Brain microvascular endothelial cell (primary cell): ENCODE measurements around the gene PCDHGA8.

Experiments
- DNase-seq: peaks from one replicate; pipeline ENCODE4 v3.0.0-alpha.2; 2020
- H3K27ac ChIP-seq: fragments of 250-450 bp; sonication (Bioruptor Pico); 2 replicates; pipeline ENCODE4 v1.5.1; 2020; ENCODE audit warnings: mild to moderate bottlenecking, moderate library complexity
- H3K27me3 ChIP-seq: fragments of 250-450 bp; sonication (Bioruptor Pico); replicated peaks from 2 replicates; pipeline ENCODE4 v1.5.1; 2020; ENCODE audit warnings: mild to moderate bottlenecking
- H3K36me3 ChIP-seq: fragments of 250-450 bp; sonication (Bioruptor Pico); replicated peaks from 2 replicates; pipeline ENCODE4 v1.5.1; 2020; ENCODE audit warnings: mild to moderate bottlenecking
- H3K4me3 ChIP-seq: 2 replicates; pipeline ENCODE4 v1.5.1; 2011; ENCODE audit warnings: low read depth, mild to moderate bottlenecking, control low read depth, low read length, moderate library complexity
- CTCF ChIP-seq: IDR thresholded peaks from 2 replicates; pipeline ENCODE4 v1.5.1; 2011; ENCODE audit warnings: low read depth, mild to moderate bottlenecking, moderate library complexity, low read length, control low read depth, inconsistent platforms; ENCODE audit errors: missing control alignments
- in situ Hi-C: cut with HindIII; loops from 2 replicates; pipeline ENCODE4 v1.10.0; 2017; ENCODE audit warnings: low sequenced_read_pairs, low pct_ligation_motif_present

PCDHGA8 gene

GRCh38 chr5:141356950-141357349 lies 35.5 kb upstream of the PCDHGA8 start:
- in situ Hi-C loops, result no loop called here
- Histone ChIP-seq H3K27ac (no peak overlapping the region), H3K36me3 (no peaks in the 10 kb centered on the region), H3K27me3 (no peaks in the 10 kb centered on the region), H3K4me3 (no peak overlapping the region)
- TF ChIP-seq CTCF, result no peak
- DNase-seq, result no peak

DNA sequence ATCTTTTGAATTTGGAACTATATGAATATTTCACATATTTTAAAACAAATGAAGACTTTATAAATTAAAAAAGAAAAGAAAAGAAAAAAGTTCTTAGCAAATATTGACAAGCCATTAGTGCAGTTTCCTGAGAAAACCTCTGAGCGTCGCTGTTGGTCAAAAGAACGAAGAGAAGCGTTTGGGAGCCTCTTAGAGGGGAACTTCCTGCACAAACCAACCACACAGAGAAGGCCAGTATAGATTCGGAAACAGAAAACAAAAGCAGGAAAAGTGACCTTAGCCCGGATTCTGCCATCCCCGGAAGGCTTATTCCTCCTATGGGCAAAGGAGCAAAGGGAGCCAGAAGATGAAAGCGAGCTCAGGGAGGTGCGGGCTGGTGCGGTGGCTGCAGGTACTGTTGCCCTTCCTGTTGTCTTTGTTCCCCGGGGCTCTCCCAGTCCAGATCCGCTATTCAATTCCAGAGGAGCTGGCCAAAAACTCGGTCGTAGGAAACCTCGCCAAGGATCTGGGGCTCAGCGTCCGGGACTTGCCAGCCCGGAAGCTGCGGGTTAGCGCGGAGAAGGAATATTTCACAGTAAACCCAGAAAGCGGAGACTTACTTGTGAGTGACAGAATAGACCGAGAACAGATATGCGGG lies 32.5 kb upstream of the PCDHGA8 start, which contains the start of gene PCDHGB2:
Gene PCDHGB2 (plus strand): TSS at position 205 of the 637 bp plus-strand sequence. CDS start 142 bp downstream, at position 347.
- Histone ChIP-seq H3K4me3 (peak within 1 kb of the TSS; percentile 40), H3K27me3 (peaks cover 5% of the 10 kb centered on the region), H3K27ac (no peak within 1 kb of the TSS), H3K36me3 (no peaks in the 10 kb centered on the region)
- in situ Hi-C loops, result no loop called here
- no peak for DNase-seq
- TF ChIP-seq CTCF, result peak; percentile 48

- peaks cover 5% of the 10 kb centered on the region for H3K27me3 ChIP-seq
- H3K4me3 ChIP-seq, result no peak overlapping the region
- H3K27ac ChIP-seq, result no peak overlapping the region
- in situ Hi-C loops, result no loop called here
- DNase-seq, result no peak
- H3K36me3 ChIP-seq, result no peaks in the 10 kb centered on the region
- TF ChIP-seq CTCF, result no peak
Observed at GRCh38 chr5:141360685-141361084, 31.7 kb upstream of the PCDHGA8 start.

DNA sequence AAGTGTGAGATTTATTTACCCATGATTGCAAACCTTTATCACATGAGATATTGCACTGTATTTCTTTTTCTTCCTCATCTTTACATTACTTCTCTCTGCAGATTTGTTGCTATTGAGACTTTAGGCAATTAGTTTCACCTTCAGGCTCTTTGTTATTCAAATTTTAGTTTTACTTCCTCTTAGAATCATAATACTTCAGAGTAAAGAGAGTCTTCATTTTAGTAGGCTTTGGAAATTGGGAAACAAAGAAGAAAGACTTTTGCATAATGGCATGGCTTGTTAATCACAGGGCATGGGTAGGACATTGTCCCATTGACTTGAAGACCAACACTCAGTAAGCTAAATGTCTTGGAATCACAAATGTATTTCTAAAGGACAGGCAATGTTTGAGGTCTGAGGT lies 29.7 kb upstream of the PCDHGA8 start:
- TF ChIP-seq CTCF, result no peak
- in situ Hi-C loops, result no loop called here
- Histone ChIP-seq H3K36me3 (no peaks in the 10 kb centered on the region), H3K4me3 (no peak overlapping the region), H3K27me3 (peaks cover 8% of the 10 kb centered on the region), H3K27ac (no peak overlapping the region)
- no peak for DNase-seq

DNA sequence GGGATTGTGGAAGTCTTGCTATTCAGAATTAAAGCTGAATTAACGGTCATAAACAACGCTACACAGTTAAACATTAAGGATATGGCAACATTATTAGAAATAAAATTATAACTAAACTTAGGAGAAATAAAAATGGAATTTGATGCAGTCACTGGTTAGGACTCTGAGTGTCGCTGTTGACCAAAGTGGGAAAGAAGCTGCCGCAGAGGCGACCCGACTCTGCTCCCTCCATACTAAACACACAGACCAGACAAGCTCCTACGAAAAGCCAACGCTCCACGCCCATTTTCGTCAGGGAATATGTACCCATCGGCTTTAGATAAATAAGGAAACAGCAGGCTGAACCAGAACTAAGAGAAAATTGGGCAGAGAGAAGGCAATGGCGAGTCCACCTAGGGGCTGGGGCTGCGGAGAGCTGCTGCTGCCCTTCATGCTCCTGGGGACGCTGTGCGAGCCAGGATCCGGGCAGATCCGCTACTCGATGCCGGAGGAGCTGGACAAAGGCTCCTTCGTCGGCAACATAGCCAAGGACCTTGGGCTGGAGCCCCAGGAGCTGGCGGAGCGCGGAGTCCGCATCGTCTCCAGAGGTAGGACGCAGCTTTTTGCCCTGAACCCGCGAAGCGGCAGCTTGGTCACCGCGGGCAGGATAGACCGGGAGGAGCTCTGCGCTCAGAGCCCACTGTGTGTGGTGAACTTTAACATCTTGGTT lies 28.3 kb upstream of the PCDHGA8 start, which contains the start of gene PCDHGA5:
Gene PCDHGA5 (plus strand): TSS at position 211 of the 709 bp plus-strand sequence. CDS start 169 bp downstream, at position 380.
- in situ Hi-C loops, result no loop called here
- Histone ChIP-seq H3K27ac (no peak within 1 kb of the TSS), H3K4me3 (no peak within 1 kb of the TSS), H3K27me3 (peaks cover 8% of the 10 kb centered on the region), H3K36me3 (no peaks in the 10 kb centered on the region)
- DNase-seq, result no peak
- peak; percentile 29 for TF ChIP-seq CTCF
